Endothelial cell of umbilical vein (primary cell): Measurements from ENCODE around the gene RIT2. TPM values are rescaled to one million over a fixed set of nuclear protein-coding genes. Genes with fewer than 3 reads are reported as not detected.

Source experiments
- BruUV-seq: library from RNA; stranded (reverse); fragments of 400-500 nt; replicated peaks from 2 replicates; lab custom pipeline; 2021; lab: Mats Ljungman, UMichigan
- CTCF ChIA-PET: fragments of 300-600, 350-600 bp; sonication (Branson Sonifier 250); formaldehyde crosslinking; loops from one replicate; lab custom pipeline; 2021; ENCODE audit warnings: antibody characterized with exemption, inconsistent platforms; lab: Charles Lee
- POLR2A ChIA-PET: fragments of 300-600, 350-600 bp; sonication (Branson Sonifier 250); formaldehyde crosslinking; loops from one replicate; lab custom pipeline; 2021; ENCODE audit warnings: antibody characterized with exemption, inconsistent platforms; lab: Charles Lee
- DNase-seq: peaks from one replicate; pipeline ENCODE4 v3.0.0-alpha.2; 2011; ENCODE audit warnings: low read depth, low spot score
- FAIRE-seq: peaks from 2 replicates; lab custom pipeline; 2011; peaks lifted over from hg19 to GRCh38; lab: Jason Lieb, UNC
- H2AFZ ChIP-seq: 2 replicates; pipeline ENCODE4 v1.6.0; 2012; ENCODE audit warnings: low read depth, low read length, control low read depth, inconsistent platforms
- H3K27ac ChIP-seq: 2 replicates; pipeline ENCODE4 v1.5.1; 2011; ENCODE audit warnings: low read depth, mild to moderate bottlenecking, control low read depth, low read length, moderate library complexity; ENCODE audit not compliant: insufficient read depth
- H3K27me3 ChIP-seq, 2 experiments: 2 replicates each; pipeline versions ENCODE4 v1.6.0 to v1.6.1; 2011; ENCODE audit warnings: low read length in 2 of 2, mixed read lengths in 1 of 2; ENCODE audit not compliant: control insufficient read depth in 2 of 2, insufficient read depth in 2 of 2
- H3K36me3 ChIP-seq, 2 experiments: 2 replicates in 1 of 2; 3 replicates in 1 of 2; pipeline ENCODE4 v1.5.1; 2011; ENCODE audit warnings: low read length in 2 of 2, mild to moderate bottlenecking in 1 of 2, moderate library complexity in 1 of 2; ENCODE audit not compliant: control insufficient read depth in 2 of 2, insufficient read depth in 2 of 2; ENCODE audit errors: extremely low read depth in 1 of 2
- H3K4me1 ChIP-seq: 3 replicates; pipeline ENCODE4 v1.5.1; 2011; ENCODE audit warnings: mild to moderate bottlenecking, low read length; ENCODE audit not compliant: control insufficient read depth, insufficient read depth; ENCODE audit errors: extremely low read depth
- H3K4me2 ChIP-seq: 2 replicates; pipeline ENCODE4 v1.6.1; 2011; ENCODE audit warnings: low read length, control low read depth, mixed read lengths; ENCODE audit not compliant: insufficient read depth
- H3K4me3 ChIP-seq, 3 experiments: fragments of 200-600 bp in 1 of 3; sonication (generic), shearing (Covaris generic) in 1 of 3; replicated peaks in 1 of 3; 2 replicates each; pipeline ENCODE4 v1.5.1; 2011 to 2016; ENCODE audit warnings: control low read depth in 3 of 3, low read length in 3 of 3, mild to moderate bottlenecking in 2 of 3, inconsistent platforms in 1 of 3, low read depth in 1 of 3, moderate library complexity in 1 of 3; ENCODE audit not compliant: insufficient read depth in 1 of 3
- H3K79me2 ChIP-seq: 2 replicates; pipeline ENCODE4 v1.6.0; 2012; ENCODE audit warnings: low read length, inconsistent platforms; ENCODE audit not compliant: control insufficient read depth, insufficient read depth
- H3K9ac ChIP-seq: replicated peaks from 2 replicates; pipeline ENCODE3; 2011; ENCODE audit warnings: low read length, control low read depth; ENCODE audit not compliant: insufficient read depth; ENCODE audit errors: extremely low read depth
- H3K9me1 ChIP-seq: replicated peaks from 3 replicates; pipeline ENCODE4 v1.6.0; 2011; ENCODE audit warnings: mild to moderate bottlenecking, low read length; ENCODE audit not compliant: control insufficient read depth, insufficient read depth; ENCODE audit errors: extremely low read depth
- H3K9me3 ChIP-seq: replicated peaks from 2 replicates; pipeline ENCODE4 v1.5.1; 2012; ENCODE audit warnings: low read length, inconsistent platforms; ENCODE audit not compliant: control insufficient read depth, insufficient read depth
- H4K20me1 ChIP-seq: replicated peaks from 2 replicates; pipeline ENCODE3; 2011; ENCODE audit warnings: mild to moderate bottlenecking, low read length; ENCODE audit not compliant: control insufficient read depth, insufficient read depth; ENCODE audit errors: extremely low read depth
- EZH2 ChIP-seq: IDR thresholded peaks from 2 replicates; pipeline ENCODE4 v1.6.1; 2012; ENCODE audit warnings: borderline replicate concordance, low read depth, mild to moderate bottlenecking, moderate library complexity, low read length, inconsistent platforms; ENCODE audit not compliant: severe bottlenecking
- FOS ChIP-seq: IDR thresholded peaks from 2 replicates; pipeline ENCODE4 v1.6.1; 2011; ENCODE audit warnings: mild to moderate bottlenecking, low read length, moderate library complexity, borderline replicate concordance; ENCODE audit not compliant: insufficient read depth
- GATA2 ChIP-seq: IDR thresholded peaks from 2 replicates; pipeline ENCODE4 v1.7.0; 2011; ENCODE audit warnings: low read depth, mild to moderate bottlenecking, moderate library complexity, mixed read lengths, low read length; ENCODE audit not compliant: insufficient read length, insufficient read depth
- JUN ChIP-seq: IDR thresholded peaks from 2 replicates; pipeline ENCODE4 v1.6.1; 2011; ENCODE audit warnings: borderline replicate concordance, low read depth; ENCODE audit not compliant: insufficient read length, insufficient read depth
- MYC ChIP-seq: IDR thresholded peaks from one replicate; pipeline ENCODE4 v1.6.1; 2011; ENCODE audit warnings: mild to moderate bottlenecking, low read depth, low read length
- POLR2A ChIP-seq: IDR thresholded peaks from 2 replicates; pipeline ENCODE4 v1.6.1; 2012; ENCODE audit warnings: low read depth, mild to moderate bottlenecking, control low read depth, low read length
- POLR2AphosphoS5 ChIP-seq: IDR thresholded peaks from 2 replicates; pipeline ENCODE4 v1.6.1; 2012; ENCODE audit warnings: low read depth, mild to moderate bottlenecking, control low read depth, low read length, moderate library complexity; ENCODE audit not compliant: insufficient read depth
- dilution Hi-C: fragments of 300-500 bp; cut with MboI; formaldehyde crosslinking; loops from one replicate; pipeline ENCODE4 v1.15.0; 2019; ENCODE audit warnings: low sequenced_read_pairs; ENCODE audit not compliant: extremely low pct_ligation_motif_present
- intact Hi-C: fragments of 100-400 bp; cut with micrococcal nuclease; formaldehyde crosslinking; loops from one replicate; pipeline ENCODE4 v1.10.0; 2022
- polyA plus RNA-seq, 4 experiments: library from polyadenylated mRNA; depleted of rRNA in 3 of 4; stranded (reverse) in 3 of 4; unstranded in 1 of 4; fragments of >200 nt; gene quantifications; 2 replicates each; pipeline versions ENCODE4 v1.2.1 to v1.2.3, GENCODE V29; 2011 to 2012; ENCODE audit warnings: missing spikeins in 1 of 4
- total RNA-seq: library from RNA; stranded (reverse); gene quantifications from 2 replicates; pipeline ENCODE4 v1.2.3, GENCODE V29; 2021
- TF ChIP-seq, protein P1 (sequence below): IDR thresholded peaks from 2 replicates; pipeline ENCODE4 v1.6.1; 2011; ENCODE audit not compliant: insufficient read depth, insufficient read length
- TF ChIP-seq, protein P2 (sequence below), 2 donors: IDR thresholded peaks; 1 replicate in 1 of 2; 2 replicates in 1 of 2; pipeline ENCODE4 v1.5.1; 2011; ENCODE audit warnings: low read length in 2 of 2, mild to moderate bottlenecking in 2 of 2, moderate library complexity in 2 of 2, control low read depth in 1 of 2, inconsistent platforms in 1 of 2, low read depth in 1 of 2; ENCODE audit not compliant: insufficient read depth in 1 of 2; ENCODE audit errors: extremely low read depth in 1 of 2

The RIT2 gene
- total and polyA plus RNA-seq, 2 donors (not counting 3 experiments of a cell fraction or from before 2014, with no cell fraction given), result not detected

DNA sequence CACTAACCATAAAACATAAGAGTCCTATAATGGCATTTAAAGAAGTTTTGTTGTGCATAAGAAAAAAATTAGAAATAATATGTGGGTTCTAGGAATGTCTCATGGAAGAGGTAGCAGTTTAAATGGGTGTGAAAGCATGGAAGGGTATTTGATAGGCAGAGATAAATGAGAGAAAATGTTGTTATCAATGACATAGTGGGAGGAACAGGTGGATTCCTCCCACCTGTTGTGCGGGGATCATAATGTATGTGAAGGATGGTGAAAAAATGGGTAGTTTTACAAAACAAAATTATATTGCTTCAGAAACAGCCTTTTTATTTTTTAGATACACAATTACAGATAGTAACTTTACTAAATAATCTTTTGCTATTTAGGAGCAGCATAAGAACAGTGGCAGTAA is 41.7 kb downstream of the RIT2 start:
- H3K4me2 ChIP-seq, result no peak overlapping the region
- no peak overlapping the region for H3K27ac ChIP-seq
- no peaks in the 10 kb centered on the region for H3K9me1 ChIP-seq
- TF ChIP-seq POLR2A (no peak), POLR2AphosphoS5 (no peak), GATA2 (no peak), FOS (no peak), JUN (no peak), MYC (no peak), EZH2 (no peak)
- TF ChIP-seq, protein P1, sequence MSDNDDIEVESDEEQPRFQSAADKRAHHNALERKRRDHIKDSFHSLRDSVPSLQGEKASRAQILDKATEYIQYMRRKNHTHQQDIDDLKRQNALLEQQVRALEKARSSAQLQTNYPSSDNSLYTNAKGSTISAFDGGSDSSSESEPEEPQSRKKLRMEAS, result no peak
- TF ChIP-seq, protein P2, sequence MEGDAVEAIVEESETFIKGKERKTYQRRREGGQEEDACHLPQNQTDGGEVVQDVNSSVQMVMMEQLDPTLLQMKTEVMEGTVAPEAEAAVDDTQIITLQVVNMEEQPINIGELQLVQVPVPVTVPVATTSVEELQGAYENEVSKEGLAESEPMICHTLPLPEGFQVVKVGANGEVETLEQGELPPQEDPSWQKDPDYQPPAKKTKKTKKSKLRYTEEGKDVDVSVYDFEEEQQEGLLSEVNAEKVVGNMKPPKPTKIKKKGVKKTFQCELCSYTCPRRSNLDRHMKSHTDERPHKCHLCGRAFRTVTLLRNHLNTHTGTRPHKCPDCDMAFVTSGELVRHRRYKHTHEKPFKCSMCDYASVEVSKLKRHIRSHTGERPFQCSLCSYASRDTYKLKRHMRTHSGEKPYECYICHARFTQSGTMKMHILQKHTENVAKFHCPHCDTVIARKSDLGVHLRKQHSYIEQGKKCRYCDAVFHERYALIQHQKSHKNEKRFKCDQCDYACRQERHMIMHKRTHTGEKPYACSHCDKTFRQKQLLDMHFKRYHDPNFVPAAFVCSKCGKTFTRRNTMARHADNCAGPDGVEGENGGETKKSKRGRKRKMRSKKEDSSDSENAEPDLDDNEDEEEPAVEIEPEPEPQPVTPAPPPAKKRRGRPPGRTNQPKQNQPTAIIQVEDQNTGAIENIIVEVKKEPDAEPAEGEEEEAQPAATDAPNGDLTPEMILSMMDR (IDR thresholded peaks at IDR 0.05; ENCODE audit: extremely low read depth in 1 of 2, insufficient read depth in 1 of 2, low read depth in 1 of 2, low read length in 2 of 2), result no peak
- H4K20me1 ChIP-seq, result no peaks in the 10 kb centered on the region
- dilution Hi-C loops, result no loop called here
- DNase-seq (no peak), FAIRE-seq (no peak)
- no peak overlapping the region for H3K9ac ChIP-seq
- CTCF ChIA-PET, result no interaction called here
- BruUV-seq, result no TSS peak
- no peak overlapping the region for H2AFZ ChIP-seq
- no peaks in the 10 kb centered on the region for H3K4me1 ChIP-seq
- no peaks in the 10 kb centered on the region for H3K36me3 ChIP-seq
- H3K27me3 ChIP-seq, result no peaks in the 10 kb centered on the region
- intact Hi-C loops, result no loop called here
- H3K9me3 ChIP-seq, result no peaks in the 10 kb centered on the region
- no peaks in the 10 kb centered on the region for H3K79me2 ChIP-seq
- H3K4me3 ChIP-seq, result no peak overlapping the region
- POLR2A ChIA-PET, result no interaction called here
